Measurements from ENCODE around the gene GPD1L. TPM values are rescaled to one million over a fixed set of nuclear protein-coding genes. Genes with fewer than 3 reads are reported as not detected.
"Not testable (repeated sequence)": the region's sequence is repeated elsewhere in the genome, so short reads cannot be mapped to it uniquely, and the experiment has no call there.

The GPD1L gene
- polyA plus RNA-seq, 3 donors: 21.0 to 21.6 (median 21.2) TPM

DNA sequence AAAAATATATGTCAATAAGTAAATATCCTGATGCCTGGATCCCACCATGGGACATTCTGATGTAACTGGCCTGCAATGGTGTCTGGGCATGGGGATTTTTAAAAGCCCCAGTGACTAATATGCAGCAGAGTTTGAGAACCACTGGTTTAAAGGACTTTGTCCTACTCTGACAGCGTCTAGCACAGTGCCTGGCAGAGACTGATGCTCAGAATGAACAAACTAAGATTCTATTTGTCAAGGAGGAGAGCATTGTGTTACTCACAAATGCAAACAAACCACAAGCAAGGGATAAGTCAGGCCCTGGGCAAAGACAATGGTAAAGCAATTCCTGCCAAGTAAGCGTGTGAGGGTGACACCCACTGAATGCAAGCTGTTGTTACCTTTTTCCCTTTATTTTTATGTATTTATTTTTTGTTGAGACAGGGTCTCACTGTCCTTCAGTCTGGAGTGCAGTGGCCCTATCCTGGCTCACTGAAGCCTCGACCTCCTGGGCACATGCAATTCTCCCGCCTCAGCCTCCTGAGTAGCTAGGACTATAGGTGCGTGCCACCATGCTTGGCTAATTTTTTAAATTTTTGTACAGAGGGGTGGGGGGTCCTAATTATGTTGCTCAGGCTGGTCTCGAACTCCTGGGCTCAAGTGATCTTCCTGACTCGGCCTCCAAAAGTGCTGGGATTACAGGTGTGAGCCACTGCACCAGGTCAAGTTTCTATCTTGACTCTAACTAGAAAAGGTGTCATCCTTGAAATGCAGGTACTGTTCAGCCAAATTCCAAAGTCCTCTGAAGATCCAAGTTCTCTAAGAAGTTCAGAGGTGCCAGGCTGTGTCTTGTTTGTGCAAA, 909 bp upstream of the GPD1L start:
- DNase-seq (ENCODE audit: low read depth in 3 of 3, low spot score in 2 of 3): no peak

GRCh38 chr3:32106929-32107362, 526 bp downstream of the GPD1L start:
- no peak for DNase-seq (ENCODE audit: low read depth in 3 of 3, low spot score in 2 of 3)

GRCh38 chr3:32108224-32108623, 1.8 kb downstream of the GPD1L start:
- DNase-seq (ENCODE audit: low read depth in 3 of 3, low spot score in 2 of 3): not testable (repeated sequence)

GRCh38 chr3:32109256-32109655, 2.8 kb downstream of the GPD1L start:
- DNase-seq (ENCODE audit: low read depth in 3 of 3, low spot score in 2 of 3): no peak

DNA sequence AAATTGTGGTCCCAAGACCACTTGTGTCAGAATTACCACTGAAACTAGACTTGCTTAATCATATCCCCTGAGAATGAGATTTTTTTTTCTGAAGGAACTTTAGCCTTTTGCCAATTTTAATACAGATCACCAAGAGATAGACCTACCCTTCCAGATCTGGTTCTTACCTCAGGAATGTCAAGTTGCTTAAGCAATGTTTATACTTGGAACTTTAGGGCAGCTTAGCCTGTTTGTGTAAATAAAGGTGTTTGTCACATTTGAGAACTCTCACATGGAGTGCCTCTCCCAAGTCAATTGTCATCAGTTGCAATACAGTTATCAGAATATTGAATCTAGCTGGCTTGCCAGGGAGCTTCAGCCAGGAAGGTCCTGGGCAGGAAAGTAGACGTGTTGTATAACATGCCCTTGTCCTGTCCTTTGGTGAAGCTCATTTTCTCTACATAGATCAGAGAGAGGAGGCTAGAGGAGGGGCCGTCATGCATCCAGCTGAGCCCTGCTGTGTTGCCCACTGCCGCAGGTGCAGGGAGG, 3.9 kb downstream of the GPD1L start:
- DNase-seq (ENCODE audit: low read depth in 3 of 3, low spot score in 2 of 3): no peak

DNA sequence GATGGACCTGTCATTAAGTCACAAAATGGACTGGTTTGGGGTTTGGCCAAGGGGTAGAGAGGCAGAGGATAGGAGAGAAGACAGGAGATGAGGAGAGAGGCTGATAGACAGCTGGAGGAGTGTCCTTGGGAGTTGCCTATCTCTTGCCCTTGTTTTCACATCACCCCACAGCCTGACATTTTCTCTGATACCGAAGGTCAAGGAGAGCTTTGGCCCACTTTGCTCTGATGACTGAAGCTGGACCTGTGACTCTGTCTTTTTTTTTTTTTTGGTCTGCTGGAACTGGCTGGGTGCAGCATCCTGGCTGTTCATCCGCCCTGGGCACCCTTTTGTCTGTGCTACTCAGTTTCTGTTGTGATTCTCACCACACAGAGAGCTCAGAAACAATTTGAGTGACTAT, 5.1 kb downstream of the GPD1L start:
- DNase-seq (ENCODE audit: low read depth in 3 of 3, low spot score in 2 of 3): no peak

DNA sequence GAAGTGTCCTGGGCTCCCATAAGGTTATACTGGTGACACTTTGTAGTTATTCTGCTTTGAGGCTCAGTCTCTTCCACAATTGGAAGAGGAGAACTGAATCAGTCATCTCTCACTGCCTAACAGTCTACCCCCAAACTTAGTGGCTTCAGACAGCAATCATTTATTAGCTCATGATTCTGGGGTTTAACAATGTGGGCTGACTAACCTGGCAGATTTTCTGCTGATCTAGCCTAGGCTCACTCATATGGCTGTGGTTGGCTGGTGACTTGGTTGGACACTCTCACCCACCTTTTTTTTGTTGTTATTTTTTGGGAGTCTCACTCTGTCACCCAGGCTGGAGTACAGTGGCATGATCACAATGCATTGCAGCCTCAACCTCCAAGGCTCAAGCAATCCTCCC, 7.1 kb downstream of the GPD1L start:
- no peak for DNase-seq (ENCODE audit: low read depth in 3 of 3, low spot score in 2 of 3)

DNA sequence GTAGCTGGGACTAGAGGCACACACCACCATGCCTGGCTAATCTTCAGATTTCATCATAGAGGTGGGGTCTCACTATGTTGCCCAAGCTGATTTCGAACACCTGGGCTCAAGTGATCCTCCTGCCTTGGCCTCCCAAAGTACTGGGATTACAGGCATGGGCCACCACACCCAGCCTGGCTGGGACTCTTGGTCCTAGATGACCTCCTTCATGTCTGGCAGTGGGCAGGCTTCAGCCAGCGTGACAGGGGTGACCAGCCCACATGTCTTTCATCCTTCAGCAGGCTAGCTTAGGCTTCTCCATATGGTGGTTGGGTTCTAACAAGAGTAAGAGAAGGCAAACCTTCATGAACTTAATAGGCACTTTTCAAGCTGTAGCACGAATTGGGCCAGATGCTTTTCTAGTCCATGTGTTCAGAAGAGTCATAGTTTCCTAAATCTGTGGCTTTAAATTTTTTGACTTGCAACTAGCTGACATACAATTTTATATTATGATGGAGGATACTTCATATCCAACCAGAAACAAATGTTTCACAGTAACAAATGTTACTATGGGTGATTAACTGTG, 7.6 kb downstream of the GPD1L start:
- no peak for DNase-seq (ENCODE audit: low read depth in 3 of 3, low spot score in 2 of 3)

- not testable (repeated sequence) for DNase-seq (ENCODE audit: low read depth in 3 of 3, low spot score in 2 of 3)
Observed at GRCh38 chr3:32114546-32115386, 8.3 kb downstream of the GPD1L start.

GRCh38 chr3:32117320-32117719, 10.9 kb downstream of the GPD1L start:
- no peak for DNase-seq (ENCODE audit: low read depth in 3 of 3, low spot score in 2 of 3)

DNA sequence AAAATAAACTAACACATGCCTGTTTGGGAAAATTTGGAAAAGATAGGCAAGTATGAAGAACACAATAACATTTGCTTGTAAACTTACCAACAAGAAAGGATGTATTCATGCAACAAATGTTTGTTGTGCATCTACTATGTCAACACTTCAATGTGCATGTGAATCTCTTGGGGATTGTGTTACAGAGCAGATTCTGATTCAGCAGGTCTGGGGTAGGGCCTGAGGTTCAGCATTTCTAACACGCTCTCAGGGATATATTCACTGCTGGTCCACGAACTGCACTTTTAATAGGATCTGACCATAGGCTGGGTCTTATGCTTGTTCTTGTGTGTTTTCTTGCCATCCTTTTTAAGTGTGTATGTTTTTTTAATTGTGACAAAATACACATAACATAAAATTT, 11.8 kb downstream of the GPD1L start:
- no peak for DNase-seq (ENCODE audit: low read depth in 3 of 3, low spot score in 2 of 3)

DNA sequence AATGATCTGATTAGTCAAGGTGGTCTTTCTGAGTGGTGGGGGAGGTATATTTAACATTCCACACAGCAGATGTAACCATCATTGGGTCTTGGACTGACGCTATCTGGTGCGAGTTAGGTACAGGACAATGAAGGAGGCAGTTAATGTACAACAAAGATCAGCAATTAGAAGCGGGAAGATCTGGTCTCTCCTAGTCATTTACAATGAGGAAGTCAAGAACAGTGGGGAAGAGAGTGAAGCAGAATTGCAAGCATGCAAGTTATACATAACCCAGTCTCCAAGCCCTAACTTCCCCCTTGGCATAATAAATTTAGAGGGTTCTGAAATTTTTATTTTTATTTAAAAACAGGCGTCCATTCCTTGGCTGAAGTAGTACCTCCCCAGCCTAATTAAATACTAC, 14.1 kb downstream of the GPD1L start:
- DNase-seq (ENCODE audit: low read depth in 3 of 3, low spot score in 2 of 3): no peak

GRCh38 chr3:32121137-32121536, 14.7 kb downstream of the GPD1L start:
- DNase-seq (ENCODE audit: low read depth in 3 of 3, low spot score in 2 of 3): no peak

DNA sequence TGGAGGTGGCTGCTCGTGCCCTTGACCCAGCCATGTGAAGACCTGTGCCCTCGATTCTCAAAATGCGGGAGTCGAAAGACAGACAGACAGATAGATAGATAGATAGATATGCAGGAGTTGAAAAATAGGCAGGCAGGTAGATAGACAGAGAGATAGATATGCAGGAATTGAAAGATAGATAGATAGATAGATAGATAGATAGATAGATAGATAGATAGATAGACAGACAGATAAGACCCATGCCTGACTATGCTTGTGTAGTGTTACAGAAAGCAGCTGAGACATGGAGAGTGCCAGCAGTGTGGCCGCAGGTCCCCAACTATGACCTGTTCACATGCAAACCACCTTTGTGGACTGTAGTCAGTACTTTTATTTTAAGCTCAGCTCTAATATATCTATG, 17.2 kb downstream of the GPD1L start:
- DNase-seq (ENCODE audit: low read depth in 3 of 3, low spot score in 2 of 3): no peak

DNA sequence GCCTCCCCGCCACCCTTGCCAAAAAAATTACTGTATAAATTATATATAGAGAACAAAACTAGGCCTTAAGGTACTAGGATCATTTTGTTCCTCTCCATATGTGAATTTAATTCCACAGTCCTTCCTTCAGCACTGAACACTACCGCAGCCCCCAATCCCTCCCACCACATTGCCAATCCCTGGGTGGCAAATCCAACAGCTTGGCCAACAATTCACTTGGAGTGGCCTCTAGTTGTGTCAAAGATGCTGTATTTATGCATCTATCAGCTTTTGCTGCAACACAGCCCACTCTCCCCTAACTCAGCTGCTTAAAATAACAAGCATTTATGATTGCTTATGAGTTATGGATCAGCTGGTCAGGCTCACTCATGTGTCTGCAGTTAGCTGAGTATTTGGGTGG, 18.6 kb downstream of the GPD1L start:
- DNase-seq (ENCODE audit: low read depth in 3 of 3, low spot score in 2 of 3): no peak

- DNase-seq (ENCODE audit: low read depth in 3 of 3, low spot score in 2 of 3): no peak
Observed at GRCh38 chr3:32126305-32127015, 20.0 kb downstream of the GPD1L start.

GRCh38 chr3:32127219-32127826, 20.9 kb downstream of the GPD1L start:
- no peak for DNase-seq (ENCODE audit: low read depth in 3 of 3, low spot score in 2 of 3)

GRCh38 chr3:32128936-32129335, 22.5 kb downstream of the GPD1L start:
- DNase-seq (ENCODE audit: low read depth in 3 of 3, low spot score in 2 of 3): no peak

GRCh38 chr3:32129832-32130231, 23.4 kb downstream of the GPD1L start:
- no peak for DNase-seq (ENCODE audit: low read depth in 3 of 3, low spot score in 2 of 3)

DNA sequence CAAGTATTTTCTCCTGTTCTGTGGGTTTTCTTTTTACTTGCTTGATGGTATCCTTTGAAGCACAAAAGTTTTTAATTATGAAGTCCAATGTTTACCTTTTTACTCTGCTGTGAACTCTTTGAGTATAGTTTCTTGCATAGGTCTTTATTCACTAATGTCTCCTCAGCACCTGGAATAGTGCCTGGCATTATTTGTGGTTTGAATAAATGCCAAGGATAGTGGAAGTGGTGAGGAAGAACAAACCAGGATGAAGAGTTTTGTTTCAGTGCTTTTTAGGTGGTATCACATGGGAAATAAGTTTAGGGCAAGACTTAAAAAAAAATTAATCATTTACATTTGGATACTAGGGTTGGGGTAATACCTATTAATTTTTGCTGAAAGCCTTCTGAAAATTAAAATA, 25.7 kb downstream of the GPD1L start:
- no peak for DNase-seq (ENCODE audit: low read depth in 3 of 3, low spot score in 2 of 3)

Data from right renal cortex interstitium (tissue), 3 donors.